HepG2 (cell line): ENCODE data around the gene AGGF1. TPM values are rescaled to one million over a fixed set of nuclear protein-coding genes. Genes with fewer than 3 reads are reported as not detected.

ENCODE experiments used
- AGO2 ChIP-seq: fragments of 200-400 bp; formaldehyde crosslinking; optimal IDR thresholded peaks from 2 replicates; pipeline ENCODE3; 2017; ENCODE audit warnings: mild to moderate bottlenecking, low read depth, low read length, moderate library complexity
- ERF ChIP-seq: IDR thresholded peaks from 2 replicates; pipeline ENCODE4 v1.6.1; 2018; ENCODE audit warnings: missing biosample characterization, missing genetic modification reagents
- GFI1 ChIP-seq: sonication (generic); formaldehyde crosslinking; IDR thresholded peaks from 2 replicates; pipeline ENCODE4 v1.5.0; 2020; ENCODE audit warnings: missing genetic modification reagents, mild to moderate bottlenecking, borderline replicate concordance
- GMEB2 ChIP-seq: IDR thresholded peaks from 2 replicates; pipeline ENCODE4 v1.6.1; 2016; ENCODE audit warnings: missing biosample characterization, missing genetic modification reagents, low read depth
- KDM4B ChIP-seq: sonication (generic); formaldehyde crosslinking; IDR thresholded peaks from 2 replicates; pipeline ENCODE4 v1.4.0; 2020; ENCODE audit warnings: missing genetic modification reagents
- MIXL1 ChIP-seq: IDR thresholded peaks from 2 replicates; pipeline ENCODE4 v1.6.1; 2016
- NR0B2 ChIP-seq: sonication (generic); formaldehyde crosslinking; IDR thresholded peaks from 2 replicates; pipeline ENCODE4 v1.4.0; 2020; ENCODE audit warnings: mild to moderate bottlenecking, missing genetic modification reagents
- RCOR2 ChIP-seq: IDR thresholded peaks from 2 replicates; pipeline ENCODE4 v1.6.1; 2016; ENCODE audit warnings: missing biosample characterization, missing genetic modification reagents
- SKI ChIP-seq: fragments of 450-650 bp; IDR thresholded peaks from one replicate; pipeline ENCODE4 v1.6.1; 2018; ENCODE audit warnings: mild to moderate bottlenecking; ENCODE audit not compliant: partially characterized antibody
- SP4 ChIP-seq: sonication (generic); formaldehyde crosslinking; IDR thresholded peaks from 2 replicates; pipeline ENCODE4 v1.8.1; 2023; ENCODE audit warnings: mild to moderate bottlenecking, missing genetic modification reagents
- ZBTB2 ChIP-seq: sonication (generic); formaldehyde crosslinking; IDR thresholded peaks from 2 replicates; pipeline ENCODE4 v1.8.0; 2022; ENCODE audit warnings: low read depth, missing genetic modification reagents
- ZBTB26 ChIP-seq: IDR thresholded peaks from 2 replicates; pipeline ENCODE4 v1.6.1; 2016; ENCODE audit warnings: missing compliant biosample characterization, missing genetic modification reagents, borderline replicate concordance
- ZFP36 ChIP-seq: fragments of 150-350 bp; IDR thresholded peaks from 2 replicates; pipeline ENCODE4 v1.6.1; 2018; ENCODE audit warnings: borderline replicate concordance, low read length, low read depth; ENCODE audit not compliant: partially characterized antibody
- ZHX1 ChIP-seq: sonication (generic); formaldehyde crosslinking; IDR thresholded peaks from 2 replicates; pipeline ENCODE4 v1.8.1; 2022; ENCODE audit warnings: low read depth, mild to moderate bottlenecking, missing genetic modification reagents
- ZNF124 ChIP-seq: sonication (generic); formaldehyde crosslinking; IDR thresholded peaks from 2 replicates; pipeline ENCODE4 v1.4.0; 2020; ENCODE audit warnings: missing genetic modification reagents
- ZNF34 ChIP-seq: sonication (generic); formaldehyde crosslinking; IDR thresholded peaks from 2 replicates; pipeline ENCODE4 v1.4.0; 2020; ENCODE audit warnings: mild to moderate bottlenecking, missing genetic modification reagents, borderline replicate concordance
- ZNF550 ChIP-seq: sonication (generic); formaldehyde crosslinking; IDR thresholded peaks from 2 replicates; pipeline ENCODE4 v1.4.0; 2020; ENCODE audit warnings: mild to moderate bottlenecking, missing genetic modification reagents, borderline replicate concordance
- ZNF598 ChIP-seq: sonication (generic); formaldehyde crosslinking; IDR thresholded peaks from 2 replicates; pipeline ENCODE4 v1.5.1; 2020; ENCODE audit warnings: mild to moderate bottlenecking, missing genetic modification reagents, borderline replicate concordance
- ZNF607 ChIP-seq: sonication (generic); formaldehyde crosslinking; IDR thresholded peaks from 2 replicates; pipeline ENCODE4 v1.5.1; 2020; ENCODE audit warnings: missing genetic modification reagents, mild to moderate bottlenecking, borderline replicate concordance
- ZSCAN20 ChIP-seq: sonication (generic); formaldehyde crosslinking; IDR thresholded peaks from 2 replicates; pipeline ENCODE4 v1.4.0; 2020; ENCODE audit warnings: missing genetic modification reagents, mild to moderate bottlenecking, borderline replicate concordance
- polyA plus RNA-seq, 8 experiments: library from polyadenylated mRNA; depleted of rRNA in 3 of 8; stranded (reverse) in 7 of 8; unstranded in 1 of 8; fragments of >200 nt; fragmentation: Illumina TruSeq in 4 of 8; extraction: Trizol in 4 of 8; gene quantifications; 2 replicates each; pipeline versions ENCODE4 v1.2.1 to v1.2.3, GENCODE V29; 2011 to 2016; ENCODE audit warnings: low read depth in 4 of 8, missing spikeins in 1 of 8, mixed read lengths in 1 of 8; ENCODE audit not compliant: insufficient read depth in 1 of 8
- total RNA-seq, 5 experiments: library from RNA; depleted of rRNA; stranded (reverse); fragments of >200 nt; fragmentation: Illumina TruSeq; extraction: Trizol; gene quantifications; 2 replicates each; pipeline ENCODE4 v1.2.3, GENCODE V29; 2016; ENCODE audit warnings: low read depth in 1 of 5

The AGGF1 gene
- total and polyA plus RNA-seq, 2 of the 13 experiments (the other 11 are each of a cell fraction or from before 2014, with no cell fraction given) = 12.9 to 15.5 TPM

GRCh38 chr5:77030097-77031071, at the start of gene AGGF1 (continued):
- peak; percentile 61; the same call in 1 of the 2 replicates for TF ChIP-seq ZBTB26 (CRISPR knock-in tag)
- TF ChIP-seq SKI = peak; percentile 52
- 0 out of 2 replicates have a peak, but pooled peaks have one; percentile 33 for TF ChIP-seq ZSCAN20 (CRISPR knock-in tag)
- TF ChIP-seq ZFP36 = no peak
- no peak for TF ChIP-seq RCOR2 (CRISPR knock-in tag)
- peak; percentile 91; the same call in 1 of the 2 replicates for TF ChIP-seq ZNF34
- TF ChIP-seq GMEB2 = peak; percentile 95
- TF ChIP-seq KDM4B (CRISPR knock-in tag) = peak; percentile 39; the same call in 1 of the 2 replicates
- peak; percentile 87 for TF ChIP-seq ERF
- peak; percentile 89; the same call in 1 of the 2 replicates for TF ChIP-seq ZNF124
- peak; percentile 28; the same call in 1 of the 2 replicates for TF ChIP-seq MIXL1 (CRISPR knock-in tag)
- TF ChIP-seq NR0B2 (CRISPR knock-in tag) = peak; percentile 90
- TF ChIP-seq ZNF598 (CRISPR knock-in tag) = peak; percentile 60; the same call in 1 of the 2 replicates
- peak; percentile 72 for TF ChIP-seq ZHX1 (CRISPR knock-in tag)
- TF ChIP-seq AGO2 = peak; percentile 89
- TF ChIP-seq ZNF607 (CRISPR knock-in tag) = peak; percentile 81; the same call in 1 of the 2 replicates
- TF ChIP-seq SP4 = peak; percentile 46
- TF ChIP-seq ZBTB2 (CRISPR knock-in tag) = peak; percentile 65; the same call in 1 of the 2 replicates
- TF ChIP-seq GFI1 = peak; percentile 59; the same call in 1 of the 2 replicates
- TF ChIP-seq ZNF550 = no peak
